IPS DF 4.7 (cell line): ENCODE results near the gene CLDN5.

ENCODE experiments used
- DNase-seq: peaks from one replicate; pipeline ENCODE4 v3.0.0-alpha.2; 2013; ENCODE audit warnings: low spot score; ENCODE audit errors: extremely low read depth

CLDN5 gene

GRCh38 chr22:19522881-19523239 lies 1.4 kb downstream of the CLDN5 start:
- DNase-seq: no peak

DNA sequence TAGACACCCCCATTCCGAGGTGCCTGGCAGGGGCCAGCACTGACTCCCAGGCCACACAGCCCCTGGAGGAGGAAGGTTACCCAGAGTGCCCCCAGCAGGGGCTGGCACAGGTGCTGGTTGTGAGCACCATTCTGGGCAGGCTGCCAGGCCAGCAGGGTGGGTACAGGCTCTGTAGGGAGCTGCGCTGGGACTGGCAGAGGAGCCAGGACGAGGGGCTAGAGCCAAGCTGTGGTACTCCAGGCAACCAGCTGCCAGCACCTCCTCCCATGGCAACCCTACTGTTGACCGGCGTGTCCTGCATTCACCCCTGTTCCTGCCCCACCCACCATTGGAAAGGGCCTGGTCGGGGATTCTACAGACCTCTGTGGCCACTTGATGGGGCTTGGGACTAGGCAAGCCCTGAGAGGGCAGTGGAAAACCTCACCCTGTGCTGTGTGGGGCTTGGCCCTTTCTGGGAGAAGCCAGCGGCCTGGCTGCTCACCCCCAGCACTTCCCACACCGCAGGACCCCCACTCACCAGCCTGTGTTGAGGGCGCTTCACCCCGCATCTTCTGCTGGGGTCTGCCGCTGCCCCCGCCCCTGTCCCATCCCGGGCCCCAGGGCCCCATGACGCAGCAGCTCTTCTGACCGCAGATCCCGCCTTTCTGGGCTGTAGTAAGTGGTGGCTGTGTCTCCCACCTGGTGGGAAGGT lies 1.9 kb downstream of the CLDN5 start:
- DNase-seq: no peak

DNA sequence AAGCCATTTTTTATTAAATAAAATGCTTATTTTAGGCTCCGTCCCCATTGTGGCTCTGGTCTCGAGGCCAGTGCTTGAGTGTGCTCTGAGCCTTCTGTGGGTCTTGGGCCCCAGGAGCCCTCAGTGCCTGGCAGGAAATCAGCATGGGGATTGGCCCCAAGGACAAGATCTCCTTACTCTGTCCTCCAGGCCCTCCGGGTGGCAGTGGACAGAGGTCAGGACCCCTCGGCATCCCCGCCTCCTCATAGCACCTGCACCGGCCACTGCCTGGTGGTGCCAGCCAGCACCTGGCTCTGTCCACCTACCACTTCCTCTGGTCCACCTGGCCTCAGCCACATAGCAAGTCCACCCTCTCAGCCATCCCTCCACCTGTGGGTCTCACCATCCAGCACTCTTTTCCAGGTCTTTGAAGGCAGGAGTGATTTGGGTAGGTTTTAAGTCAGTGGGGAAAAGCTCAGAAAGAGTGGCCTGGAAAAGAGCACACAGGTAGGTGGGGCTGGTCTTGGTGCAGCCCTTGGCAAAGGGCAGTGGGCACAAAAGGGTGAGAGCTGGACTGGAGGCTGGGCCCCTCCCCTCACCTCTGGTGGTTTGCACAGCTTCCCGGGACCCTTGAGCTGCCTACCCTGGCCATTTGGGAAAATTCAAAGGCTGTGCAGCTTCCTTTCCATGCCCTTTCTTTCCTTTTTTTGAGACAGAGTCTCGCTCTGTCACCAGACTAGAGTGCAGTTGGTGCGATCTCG lies 3.5 kb downstream of the CLDN5 start:
- no peak for DNase-seq

- no peak for DNase-seq
Measured at GRCh38 chr22:19520007-19520406, 4.2 kb downstream of the CLDN5 start.

DNA sequence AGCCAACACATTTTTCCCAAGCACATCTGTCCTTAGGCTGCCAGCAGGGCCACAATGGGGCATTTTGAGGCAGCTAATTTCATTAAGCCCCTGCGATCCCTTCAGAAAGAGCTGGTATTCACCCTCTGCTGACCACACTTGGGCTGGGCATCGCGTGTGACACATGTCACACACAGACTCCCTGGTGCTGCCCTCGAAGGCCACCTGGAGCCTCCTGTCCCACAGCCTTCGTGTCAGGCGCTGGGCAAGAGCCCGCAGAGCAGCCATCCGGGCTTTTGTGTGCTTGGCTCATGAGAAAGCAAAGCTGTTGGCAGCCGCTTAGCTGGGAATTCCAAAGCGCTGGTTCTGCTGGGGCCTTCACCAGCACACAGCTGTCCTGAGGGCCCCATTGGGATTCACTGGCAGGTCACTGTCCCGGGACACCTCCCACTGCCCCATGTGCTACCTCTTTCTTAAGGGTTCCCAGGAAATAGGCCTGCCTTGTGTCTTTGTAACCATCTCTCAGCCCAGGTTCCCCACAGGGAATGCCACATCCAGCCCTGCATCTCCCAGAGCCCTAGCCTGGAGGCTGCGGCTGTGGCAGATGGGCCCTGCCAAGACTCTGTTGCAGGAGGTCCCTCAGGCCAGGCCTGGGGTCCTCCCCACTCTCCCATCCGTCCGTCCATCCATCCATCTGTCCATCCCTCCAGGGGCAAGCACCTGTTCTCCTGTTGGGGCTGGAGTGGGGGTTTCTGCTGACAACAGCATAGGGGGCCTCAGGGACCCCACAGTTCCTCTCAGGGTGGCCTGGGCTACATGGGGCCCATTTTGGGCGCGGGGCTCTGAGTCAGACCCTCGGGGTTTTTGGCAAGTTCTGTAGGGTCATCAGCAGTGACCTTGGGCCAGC lies 4.9 kb downstream of the CLDN5 start:
- DNase-seq: no peak

DNA sequence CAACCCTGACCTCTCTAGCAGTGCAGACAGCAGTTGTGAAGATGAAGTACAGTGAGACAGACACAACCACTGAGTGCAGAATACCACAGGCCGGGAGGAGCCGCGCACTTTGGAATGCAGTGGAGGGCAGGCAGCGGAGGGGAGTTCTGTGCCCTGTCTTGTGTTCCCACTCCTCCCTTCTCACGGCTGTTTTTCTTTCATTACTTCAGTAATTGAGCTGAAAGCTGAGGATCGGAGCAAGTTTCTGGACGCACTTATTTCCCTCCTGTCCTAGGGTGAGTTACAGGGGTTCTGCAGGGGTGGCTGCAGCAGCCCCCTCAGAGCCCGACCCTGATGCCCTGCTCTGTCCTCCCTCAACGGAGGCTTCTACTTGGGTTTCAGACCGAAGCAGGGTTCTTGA lies 5.6 kb downstream of the CLDN5 start:
- no peak for DNase-seq

DNA sequence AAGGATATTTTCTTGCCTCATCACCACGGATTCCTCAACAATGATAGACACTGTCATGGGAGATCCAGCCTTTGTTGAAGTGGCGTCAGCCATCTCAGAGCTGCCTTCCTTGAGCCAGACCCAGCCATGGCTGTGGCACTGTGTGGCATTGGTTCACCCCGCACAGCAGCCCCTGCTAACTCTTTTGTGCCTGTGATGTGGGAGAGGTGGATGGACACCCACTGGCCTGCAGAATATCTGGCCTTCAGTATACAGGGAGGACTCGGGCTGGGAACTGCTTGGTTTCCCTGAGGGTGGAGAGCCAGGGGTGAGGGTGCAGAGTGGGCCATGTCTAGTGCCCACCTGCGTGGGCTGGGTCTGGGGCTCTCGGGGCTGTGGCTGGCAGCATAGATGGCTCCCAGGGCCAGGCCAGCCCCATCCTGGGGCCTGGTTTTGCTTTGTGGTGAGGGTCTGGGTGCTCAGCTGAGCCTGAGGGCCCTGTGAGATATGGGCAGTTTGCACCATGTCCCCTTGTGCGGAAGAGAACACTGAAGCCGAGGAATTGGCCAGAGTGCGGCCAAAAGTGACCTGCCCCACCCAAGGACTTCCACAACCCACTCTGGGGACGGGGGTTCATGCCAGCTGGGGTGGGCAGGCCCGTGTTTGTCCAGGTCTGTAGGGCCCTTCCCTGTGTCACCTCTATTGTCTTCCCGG lies 6.1 kb downstream of the CLDN5 start:
- no peak for DNase-seq

- no peak for DNase-seq
Measured at GRCh38 chr22:19517171-19517500, 7.1 kb downstream of the CLDN5 start.

- no peak for DNase-seq
Measured at GRCh38 chr22:19516378-19517170, 7.6 kb downstream of the CLDN5 start.

DNA sequence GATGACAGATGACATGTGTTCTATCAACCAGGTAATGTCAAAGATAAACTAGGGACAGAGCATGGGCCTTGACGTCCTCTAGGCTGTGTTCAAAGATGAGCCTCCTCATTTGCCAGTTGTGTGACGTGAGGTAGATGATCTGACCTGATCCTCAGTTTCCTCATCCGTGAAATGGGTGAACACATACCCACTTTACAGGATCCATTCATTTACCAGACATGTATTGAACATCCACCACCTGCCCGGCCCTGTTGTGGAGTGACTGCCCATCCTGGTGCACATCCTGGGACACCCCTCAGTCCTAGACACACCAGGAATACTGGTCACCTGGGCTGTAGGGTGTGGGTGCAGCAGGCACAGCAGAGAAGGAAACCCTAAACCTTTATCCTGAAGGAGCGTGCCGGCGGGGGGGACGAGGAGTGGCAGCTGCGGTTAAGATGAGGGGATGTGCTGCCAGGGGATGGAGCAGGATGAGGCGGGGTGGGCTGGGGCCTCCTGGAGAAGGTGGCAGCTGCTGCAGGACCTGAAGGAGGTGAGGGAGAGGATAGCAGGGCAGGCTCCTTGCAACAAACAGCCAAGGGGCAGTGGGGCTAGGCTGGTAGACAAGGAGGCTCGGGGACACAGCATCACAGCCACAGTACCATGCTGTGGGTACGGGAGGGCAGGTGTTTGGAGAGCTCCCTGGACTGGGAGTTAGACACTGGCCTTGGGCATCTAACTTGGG lies 8.4 kb downstream of the CLDN5 start:
- DNase-seq: no peak

DNA sequence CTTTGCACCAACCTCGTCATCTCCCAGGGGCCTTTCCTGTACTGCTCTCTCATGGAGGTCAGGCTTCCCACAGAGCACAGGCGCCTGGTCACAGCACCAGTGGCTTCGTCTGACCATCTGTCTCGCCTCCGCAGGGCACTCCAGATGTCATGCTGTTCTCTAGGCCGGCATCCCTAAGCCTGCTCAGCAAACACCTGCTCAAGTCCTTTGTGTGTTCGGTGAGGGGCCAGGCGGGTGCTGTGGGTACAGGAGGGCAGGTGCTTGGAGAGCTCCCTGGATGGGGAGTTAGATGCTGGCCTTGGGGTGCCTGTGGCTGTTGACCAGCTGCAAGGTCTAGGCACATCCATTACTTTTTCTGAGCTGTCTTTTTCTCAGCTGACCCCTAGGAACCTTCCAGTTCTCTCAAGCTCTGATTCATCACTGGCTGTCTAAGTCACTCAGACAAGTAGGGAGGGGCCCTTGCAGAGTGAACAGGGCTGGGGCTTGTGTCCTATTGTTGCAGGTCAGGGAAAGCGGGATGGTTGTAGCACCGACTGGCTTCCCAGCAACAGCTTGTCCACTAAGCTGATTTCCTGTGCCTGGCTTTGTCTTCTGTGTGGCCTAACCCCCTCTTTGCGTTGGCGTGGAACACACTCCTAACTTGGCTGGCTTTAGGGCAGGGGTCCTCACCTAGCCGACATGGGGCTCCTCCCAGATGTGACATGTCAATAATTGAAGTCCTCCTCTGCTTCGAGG lies 9.2 kb downstream of the CLDN5 start:
- DNase-seq: no peak

GRCh38 chr22:19513823-19514222 lies 10.4 kb downstream of the CLDN5 start:
- no peak for DNase-seq

DNA sequence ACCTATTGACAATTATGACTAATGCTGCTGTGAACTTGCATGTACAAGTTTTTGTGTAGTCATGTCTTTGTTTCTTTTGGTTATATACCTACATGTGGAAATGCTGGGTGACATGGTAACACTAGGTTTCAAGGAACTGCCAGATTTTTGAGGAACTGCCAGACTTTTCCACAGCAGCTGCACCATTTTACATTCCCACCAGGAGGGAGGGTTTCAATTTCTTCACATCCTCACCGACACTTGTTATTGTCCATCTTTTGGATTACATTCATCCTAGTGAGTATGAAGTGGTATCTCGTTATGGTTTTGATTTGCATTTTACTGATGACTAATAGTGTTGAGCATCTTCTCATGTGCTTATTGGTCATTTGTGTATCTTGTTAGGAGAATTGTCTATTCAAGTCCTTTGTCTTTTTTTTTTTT lies 13.3 kb downstream of the CLDN5 start:
- DNase-seq: no peak

DNA sequence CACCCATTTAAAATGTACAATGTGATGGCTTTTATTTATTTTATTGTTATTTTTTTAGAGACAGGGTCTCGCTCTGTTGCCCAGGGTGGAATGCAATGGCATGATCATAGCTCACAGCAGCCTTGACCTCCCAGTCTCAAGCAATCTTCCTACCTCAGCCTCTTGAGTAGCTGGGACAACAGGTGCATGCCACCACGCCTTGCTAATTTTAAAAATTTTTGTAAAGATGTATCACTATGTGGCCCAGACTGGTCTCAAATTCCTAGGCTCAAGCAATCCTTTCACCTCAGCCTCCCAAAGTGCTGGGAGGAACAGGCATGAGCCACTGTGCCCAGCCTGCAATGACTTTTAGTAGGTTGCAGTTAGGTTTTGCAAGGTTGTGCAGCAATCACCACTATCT lies 14.3 kb downstream of the CLDN5 start:
- no peak for DNase-seq

DNA sequence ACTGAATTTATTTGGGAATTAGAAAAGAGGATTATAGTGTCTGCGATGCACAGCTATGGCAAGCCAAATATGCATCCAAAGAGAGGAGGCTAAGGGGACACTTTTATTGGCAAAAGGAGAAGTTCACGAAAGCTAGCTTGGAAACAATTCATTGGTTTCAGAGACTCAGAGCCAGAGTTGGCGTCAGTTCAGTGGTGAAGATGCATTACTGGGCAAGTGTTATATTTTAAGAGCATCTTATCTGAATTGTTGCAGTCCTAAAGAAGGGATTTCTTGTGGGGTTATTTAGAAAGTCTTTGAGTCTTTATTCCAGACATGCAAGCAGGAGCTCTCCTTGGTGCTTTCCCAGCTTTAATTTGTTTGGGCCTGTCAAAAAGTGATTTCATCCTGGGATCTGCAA lies 15.0 kb downstream of the CLDN5 start:
- no peak for DNase-seq

DNA sequence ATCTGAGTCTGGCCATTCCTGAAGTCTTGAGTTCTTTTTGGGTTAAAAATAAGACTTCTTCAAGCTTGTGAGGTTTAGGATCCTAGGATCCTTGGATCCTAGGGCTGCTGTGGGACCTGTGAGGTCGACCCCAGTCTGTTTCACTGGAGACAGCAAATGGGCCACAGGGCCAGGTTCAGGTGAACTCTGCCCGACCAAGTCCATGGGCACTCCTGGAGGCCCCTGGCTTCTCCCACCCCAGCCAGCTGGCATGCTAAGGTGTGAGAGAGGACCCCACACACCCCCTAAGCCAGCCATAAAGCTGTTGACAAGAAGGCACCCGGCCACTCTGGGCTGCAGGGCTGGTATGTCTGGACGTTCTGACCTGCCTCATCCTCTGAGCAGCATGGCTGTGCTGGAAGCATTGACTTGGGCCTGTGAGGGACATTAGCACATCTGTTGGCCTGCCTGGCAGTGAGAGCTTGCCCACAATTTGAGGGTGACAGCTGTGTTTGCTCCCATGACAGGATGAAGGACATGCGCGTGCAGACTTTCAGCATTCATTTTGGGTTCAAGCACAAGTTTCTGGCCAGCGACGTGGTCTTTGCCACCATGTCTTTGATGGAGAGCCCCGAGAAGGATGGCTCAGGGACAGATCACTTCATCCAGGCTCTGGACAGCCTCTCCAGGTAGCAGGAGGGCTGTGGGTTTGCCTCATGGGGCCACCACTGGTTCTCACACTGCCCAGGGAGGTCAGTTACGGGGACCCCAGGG lies 16.0 kb downstream of the CLDN5 start:
- DNase-seq: no peak

DNA sequence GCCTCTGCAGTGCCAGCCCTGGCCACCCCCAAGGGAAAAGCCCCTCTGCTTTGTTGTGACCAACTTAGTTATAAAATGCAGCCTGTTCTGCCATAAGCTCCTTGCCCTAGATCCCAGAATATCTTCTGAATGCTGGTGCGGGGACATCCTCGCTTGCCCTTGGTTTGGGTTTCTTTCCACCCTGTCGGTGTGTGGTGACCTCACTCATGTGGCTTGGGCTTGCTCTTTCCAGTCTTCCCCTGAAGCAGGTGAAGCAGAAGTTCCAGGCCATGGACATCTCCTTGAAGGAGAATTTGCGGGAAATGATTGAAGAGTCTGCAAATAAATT lies 16.7 kb downstream of the CLDN5 start:
- no peak for DNase-seq

DNA sequence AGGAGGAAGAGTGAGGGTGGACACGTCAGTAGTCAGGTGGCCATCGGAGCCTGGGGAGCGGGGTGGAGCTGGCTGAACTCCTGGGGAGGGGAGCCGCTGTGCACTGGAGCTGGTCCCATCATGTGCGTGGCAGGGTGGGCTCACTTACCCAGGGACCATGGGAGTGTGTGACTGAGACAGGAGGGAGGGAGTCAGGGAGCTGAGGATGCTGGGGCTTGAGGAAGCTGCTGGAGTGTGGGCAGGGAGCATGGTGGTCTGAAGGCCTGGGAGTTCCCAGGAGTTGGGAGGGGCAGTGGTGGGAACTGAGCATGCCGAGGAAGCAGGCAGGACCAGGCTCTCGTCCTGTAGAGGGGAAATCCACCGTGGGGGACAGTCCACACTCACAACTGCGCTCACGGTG lies 18.0 kb downstream of the CLDN5 start:
- DNase-seq: no peak

DNA sequence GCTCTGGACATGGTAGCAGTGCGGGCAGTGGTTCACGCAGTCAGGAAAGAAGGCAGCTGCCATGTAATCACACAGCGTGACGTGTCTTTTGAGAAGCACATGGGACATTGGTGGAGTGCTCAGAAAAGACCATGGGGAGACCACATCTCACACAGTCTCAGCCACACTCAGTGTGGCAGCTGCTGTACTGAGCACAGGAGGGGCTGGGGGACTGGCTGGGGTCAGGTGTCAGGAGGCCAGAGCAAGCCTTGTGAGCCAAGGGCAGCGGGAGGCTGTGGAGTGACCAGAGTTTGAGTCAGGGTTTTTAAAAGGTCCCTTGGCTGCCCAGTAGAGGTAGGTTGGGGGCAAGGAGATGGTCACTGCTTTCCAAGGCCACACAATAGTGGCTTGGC lies 18.5 kb downstream of the CLDN5 start:
- DNase-seq: no peak
